Skeletal muscle cell (primary cell): ENCODE data around the gene CHCHD6.
"Not testable (repeated sequence)": the region's sequence is repeated elsewhere in the genome, so short reads cannot be mapped to it uniquely, and the experiment has no call there.

ENCODE experiments used
- DNase-seq: peaks from one replicate; pipeline ENCODE4 v3.0.0-alpha.2; 2010; ENCODE audit warnings: low read depth
- H3K4me3 ChIP-seq: 2 replicates; pipeline ENCODE4 v1.5.1; 2011; ENCODE audit warnings: low read depth, mild to moderate bottlenecking, control low read depth, low read length, moderate library complexity

The CHCHD6 gene

GRCh38 chr3:126753191-126754160 is 49.4 kb downstream of the CHCHD6 start:
- DNase-seq, result no peak
- no peak overlapping the region for H3K4me3 ChIP-seq

- DNase-seq, result no peak
- no peak overlapping the region for H3K4me3 ChIP-seq
Observed at GRCh38 chr3:126755866-126756265, 51.8 kb downstream of the CHCHD6 start.

- no peak for DNase-seq
- no peak overlapping the region for H3K4me3 ChIP-seq
Observed at GRCh38 chr3:126758026-126758425, 54.0 kb downstream of the CHCHD6 start.

GRCh38 chr3:126758882-126759281 is 54.8 kb downstream of the CHCHD6 start:
- H3K4me3 ChIP-seq, result no peak overlapping the region
- DNase-seq, result no peak

- no peak for DNase-seq
- no peak overlapping the region for H3K4me3 ChIP-seq
Observed at GRCh38 chr3:126760541-126760940, 56.5 kb downstream of the CHCHD6 start.

GRCh38 chr3:126763035-126763434 is 59.0 kb downstream of the CHCHD6 start:
- H3K4me3 ChIP-seq, result no peak overlapping the region
- no peak for DNase-seq

- no peak overlapping the region for H3K4me3 ChIP-seq
- no peak for DNase-seq
Observed at GRCh38 chr3:126765187-126766069, 61.4 kb downstream of the CHCHD6 start.

- DNase-seq, result no peak
- no peak overlapping the region for H3K4me3 ChIP-seq
Observed at GRCh38 chr3:126766653-126767052, 62.6 kb downstream of the CHCHD6 start.

GRCh38 chr3:126768903-126769302 is 64.9 kb downstream of the CHCHD6 start:
- no peak for DNase-seq
- H3K4me3 ChIP-seq, result no peak overlapping the region

- no peak overlapping the region for H3K4me3 ChIP-seq
- no peak for DNase-seq
Observed at GRCh38 chr3:126770096-126770495, 66.1 kb downstream of the CHCHD6 start.

GRCh38 chr3:126773167-126773566 is 69.1 kb downstream of the CHCHD6 start:
- DNase-seq, result no peak

GRCh38 chr3:126773783-126774182 is 69.7 kb downstream of the CHCHD6 start:
- H3K4me3 ChIP-seq, result no peak overlapping the region
- no peak for DNase-seq

More at GRCh38 chr3:126773167-126773566, 69.1 kb downstream of the CHCHD6 start:
- no peak overlapping the region for H3K4me3 ChIP-seq

GRCh38 chr3:126777366-126777765 is 73.3 kb downstream of the CHCHD6 start:
- H3K4me3 ChIP-seq, result no peak overlapping the region
- DNase-seq, result no peak

GRCh38 chr3:126780666-126781065 is 76.6 kb downstream of the CHCHD6 start:
- no peak overlapping the region for H3K4me3 ChIP-seq
- DNase-seq, result no peak

GRCh38 chr3:126781406-126781805 is 77.4 kb downstream of the CHCHD6 start:
- no peak overlapping the region for H3K4me3 ChIP-seq
- DNase-seq, result no peak

GRCh38 chr3:126781889-126782491 is 78.0 kb downstream of the CHCHD6 start:
- no peak overlapping the region for H3K4me3 ChIP-seq
- peak; percentile 78 for DNase-seq

- H3K4me3 ChIP-seq, result no peak overlapping the region
- DNase-seq, result peak; percentile 86
Observed at GRCh38 chr3:126782536-126782935, 78.5 kb downstream of the CHCHD6 start.

- DNase-seq, result no peak
- H3K4me3 ChIP-seq, result no peak overlapping the region
Observed at GRCh38 chr3:126784254-126784653, 80.2 kb downstream of the CHCHD6 start.

- not testable (repeated sequence) for H3K4me3 ChIP-seq, DNase-seq
Observed at GRCh38 chr3:126791320-126791719, 87.3 kb downstream of the CHCHD6 start.

GRCh38 chr3:126792998-126793397 is 89.0 kb downstream of the CHCHD6 start:
- DNase-seq, result no peak
- H3K4me3 ChIP-seq, result no peak overlapping the region
